Measurements from ENCODE around the gene NMNAT3.

Gene NMNAT3

GRCh38 chr3:139677388-139678155 lies at the start of gene NMNAT3:
NMNAT3 (minus strand) TSS chr3:139677972; CDS start chr3:139627724, 50,248 bp downstream.
- TF ChIP-seq CTCF (IDR thresholded peaks at IDR 0.05), result no peak

DNA sequence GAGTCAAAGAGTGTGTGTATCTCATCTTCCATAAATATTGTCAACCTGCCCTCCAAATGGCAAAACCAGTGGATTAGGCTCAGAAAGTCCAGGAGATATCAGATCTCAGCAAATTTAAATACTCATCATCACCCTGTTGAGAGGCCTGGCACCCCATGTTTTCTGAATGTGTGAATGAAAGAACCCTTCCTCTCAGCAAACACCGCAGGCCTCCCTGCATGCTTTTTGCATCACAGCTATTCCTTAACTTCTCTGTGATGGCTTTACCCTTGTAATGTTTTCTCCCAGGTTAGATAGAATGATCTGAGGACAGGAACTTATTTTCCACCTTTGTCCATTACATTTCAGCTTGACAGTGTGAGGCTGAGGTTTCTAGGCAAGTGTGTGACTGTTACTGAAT lies 43.6 kb upstream of the NMNAT3 start:
- no peak for TF ChIP-seq CTCF (IDR thresholded peaks at IDR 0.05)

DNA sequence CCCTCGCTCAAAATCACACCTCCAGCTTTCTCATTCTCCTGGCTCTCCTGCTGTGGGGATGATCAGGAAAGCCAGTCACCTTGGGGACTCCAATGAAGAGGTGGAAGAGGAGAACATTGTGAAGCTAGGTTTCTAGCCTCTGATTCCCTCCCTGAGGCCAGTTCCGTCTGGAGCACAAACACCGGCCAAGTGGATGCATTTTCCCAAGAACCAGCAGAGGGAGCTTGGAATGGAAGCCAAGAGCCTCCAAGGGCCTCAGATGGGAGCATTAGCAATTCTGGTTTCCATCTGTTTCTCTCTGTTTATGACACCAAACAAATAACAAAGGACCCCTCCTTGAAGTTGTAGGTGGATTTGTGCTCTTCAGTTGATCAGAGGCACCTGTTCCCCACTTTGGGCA lies 40.6 kb upstream of the NMNAT3 start:
- peak; percentile 60 for TF ChIP-seq CTCF (IDR thresholded peaks at IDR 0.05)

GRCh38 chr3:139716908-139717485 lies 39.2 kb upstream of the NMNAT3 start:
- TF ChIP-seq CTCF (IDR thresholded peaks at IDR 0.05), result no peak

- TF ChIP-seq CTCF (IDR thresholded peaks at IDR 0.05), result no peak
These were observed 38.1 kb upstream of the NMNAT3 start for GRCh38 chr3:139715743-139716360.

DNA sequence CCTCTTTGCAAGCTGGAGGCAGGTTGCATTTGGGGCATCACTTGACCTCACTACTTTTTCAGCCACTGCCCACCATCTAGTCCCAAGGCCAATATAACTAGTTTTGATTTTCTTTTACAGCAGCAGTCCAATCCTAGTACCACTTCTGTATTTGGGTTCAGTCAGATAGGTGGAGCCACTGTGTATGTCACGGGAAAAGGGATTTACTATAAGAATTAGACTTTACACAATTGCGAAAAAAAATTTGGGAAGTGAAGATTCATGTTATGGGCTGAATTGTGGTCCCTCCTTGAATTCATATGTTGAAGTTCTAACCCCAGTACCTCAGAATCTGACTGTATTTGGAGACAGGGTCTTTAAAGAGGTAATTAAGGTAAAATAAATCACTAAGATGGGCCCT lies 37.4 kb upstream of the NMNAT3 start:
- TF ChIP-seq CTCF (IDR thresholded peaks at IDR 0.05), result no peak

DNA sequence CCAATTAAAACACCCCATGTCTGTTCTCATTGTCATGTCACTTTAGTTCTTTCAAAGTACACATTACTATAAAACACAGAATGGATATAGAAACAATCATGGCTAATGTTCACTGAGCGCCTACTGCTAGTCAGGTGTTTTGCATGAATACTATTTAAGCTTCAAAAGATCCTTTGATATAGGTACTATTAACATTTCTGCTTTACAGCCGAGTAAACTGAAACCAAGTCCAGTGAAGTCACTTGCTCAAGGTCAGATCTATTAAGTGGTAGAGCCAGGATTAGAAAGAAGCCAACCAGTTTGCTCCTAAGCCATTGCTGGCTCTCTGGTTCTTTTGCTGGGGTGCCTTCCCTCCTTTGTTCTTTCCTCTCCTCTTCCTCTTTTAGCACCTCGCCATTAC lies 32.4 kb upstream of the NMNAT3 start:
- TF ChIP-seq CTCF (IDR thresholded peaks at IDR 0.05), result no peak
